ENCODE results near the gene GABPB1. TPM values are rescaled to one million over a fixed set of nuclear protein-coding genes. Genes with fewer than 3 reads are reported as not detected.
A peak's percentile ranks its signal among the peaks of the same experiment; 100 is the strongest.

Gene GABPB1
- total RNA-seq, 1 donor from 2014 or later, result 69.5 TPM

GRCh38 chr15:50246631-50247030 lies 108.4 kb downstream of the GABPB1 start:
- intact Hi-C loops (cut with micrococcal nuclease), result loop anchor here (2.0 to 5.0 kb wide), 3 partner anchors 64 to 139 kb away; partner anchors contain the start of gene SLC27A2
- peak overlapping the region; percentile 14 for H3K4me3 Mint-ChIP-seq (ENCODE audit: low read depth)
- no peaks in the 10 kb centered on the region for H3K9me3 Mint-ChIP-seq
- H3K27me3 Mint-ChIP-seq (ENCODE audit: low read depth), result no peaks in the 10 kb centered on the region
- H3K27ac Mint-ChIP-seq, result peak overlapping the region; percentile 52
- peaks cover 66% of the 10 kb centered on the region for H3K4me1 Mint-ChIP-seq (ENCODE audit: low read depth)
- H3K36me3 Mint-ChIP-seq (ENCODE audit: low read depth), result peaks cover 38% of the 10 kb centered on the region
- DNase-seq (ENCODE audit: low spot score), result no peak

GRCh38 chr15:50244959-50245624 lies 109.9 kb downstream of the GABPB1 start:
- Mint-ChIP-seq H3K36me3 (ENCODE audit: low read depth) (peaks cover 47% of the 10 kb centered on the region), H3K4me1 (ENCODE audit: low read depth) (peaks cover 63% of the 10 kb centered on the region), H3K27me3 (ENCODE audit: low read depth) (no peaks in the 10 kb centered on the region), H3K9me3 (no peaks in the 10 kb centered on the region), H3K4me3 (ENCODE audit: low read depth) (no peak overlapping the region), H3K27ac (peak overlapping the region; percentile 52)
- intact Hi-C loops (cut with micrococcal nuclease), result loop anchor here (5.0 kb wide), 2 partner anchors 67 to 138 kb away; no protein-coding TSS in a partner anchor
- DNase-seq (ENCODE audit: low spot score), result no peak

GRCh38 chr15:50244153-50244552 lies 110.8 kb downstream of the GABPB1 start:
- Mint-ChIP-seq H3K9me3 (no peaks in the 10 kb centered on the region), H3K27me3 (ENCODE audit: low read depth) (no peaks in the 10 kb centered on the region), H3K4me3 (ENCODE audit: low read depth) (no peak overlapping the region), H3K36me3 (ENCODE audit: low read depth) (peaks cover 47% of the 10 kb centered on the region), H3K27ac (peak overlapping the region; percentile 21), H3K4me1 (ENCODE audit: low read depth) (peaks cover 53% of the 10 kb centered on the region)
- no peak for DNase-seq (ENCODE audit: low spot score)
- intact Hi-C loops (cut with micrococcal nuclease), result no loop called here

DNA sequence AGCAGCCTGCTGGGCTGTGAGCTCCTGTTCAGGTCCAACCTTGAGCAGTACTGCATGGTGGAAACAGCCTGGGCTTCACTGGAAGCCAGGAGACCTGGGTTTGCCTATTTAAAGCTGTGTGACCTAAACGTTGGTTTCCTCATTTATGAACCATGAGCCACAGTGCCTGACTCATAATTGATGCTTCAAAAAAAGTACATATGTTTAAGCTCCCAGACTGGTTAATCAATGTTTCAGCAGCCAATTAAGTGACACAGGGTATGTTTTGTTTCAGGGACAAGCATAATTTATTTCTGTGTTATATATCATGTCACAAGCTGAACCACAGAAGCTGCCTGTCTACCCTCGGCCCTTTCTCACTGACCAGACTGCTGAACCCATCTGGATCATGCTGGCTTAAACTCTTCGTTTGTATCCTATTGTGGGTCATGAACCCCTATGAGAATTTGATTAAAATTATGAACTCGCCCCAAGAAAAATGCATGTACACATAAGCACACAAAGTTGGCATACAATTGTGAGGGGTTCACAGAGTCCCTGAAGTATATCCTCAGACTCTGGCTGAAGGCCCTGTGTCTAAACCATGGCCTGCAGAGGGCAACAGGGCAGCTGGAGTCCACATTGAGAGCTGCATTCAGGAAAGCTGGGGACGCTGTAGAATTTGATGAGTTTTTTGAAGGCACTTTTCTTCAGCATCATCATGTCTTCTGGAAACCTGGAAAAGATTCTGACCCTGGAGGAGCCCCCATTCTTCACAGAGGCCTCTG lies 113.1 kb downstream of the GABPB1 start:
- intact Hi-C loops (cut with micrococcal nuclease), result no loop called here
- H3K27ac Mint-ChIP-seq, result peak overlapping the region; percentile 62
- no peak overlapping the region for H3K4me3 Mint-ChIP-seq (ENCODE audit: low read depth)
- H3K9me3 Mint-ChIP-seq, result no peaks in the 10 kb centered on the region
- no peak for DNase-seq (ENCODE audit: low spot score)
- peaks cover 37% of the 10 kb centered on the region for H3K4me1 Mint-ChIP-seq (ENCODE audit: low read depth)
- no peaks in the 10 kb centered on the region for H3K27me3 Mint-ChIP-seq (ENCODE audit: low read depth)
- peaks cover 53% of the 10 kb centered on the region for H3K36me3 Mint-ChIP-seq (ENCODE audit: low read depth)

DNA sequence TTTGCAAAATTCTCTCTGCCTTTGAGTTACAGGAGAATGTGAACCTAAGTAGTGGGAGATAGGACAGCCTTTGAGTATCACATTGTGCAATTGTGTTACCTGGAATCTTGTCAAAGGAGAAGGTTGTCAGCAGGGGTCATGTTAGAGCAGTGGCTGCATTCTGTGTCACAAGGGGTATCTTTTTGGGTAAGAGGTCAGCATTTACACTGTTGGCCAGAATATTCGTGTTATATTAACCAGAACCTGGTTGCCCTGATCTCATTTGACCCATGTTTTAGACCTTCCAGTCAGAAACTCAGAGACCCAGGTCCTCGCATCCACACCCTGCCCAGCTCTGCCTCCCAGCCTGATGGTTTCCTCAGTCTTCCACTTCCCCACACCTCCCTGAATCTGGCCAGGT lies 116.7 kb downstream of the GABPB1 start:
- peak overlapping the region; percentile 25 for H3K27ac Mint-ChIP-seq
- H3K9me3 Mint-ChIP-seq, result no peaks in the 10 kb centered on the region
- no peak overlapping the region for H3K4me3 Mint-ChIP-seq (ENCODE audit: low read depth)
- DNase-seq (ENCODE audit: low spot score), result no peak
- peaks cover 27% of the 10 kb centered on the region for H3K4me1 Mint-ChIP-seq (ENCODE audit: low read depth)
- no peaks in the 10 kb centered on the region for H3K27me3 Mint-ChIP-seq (ENCODE audit: low read depth)
- intact Hi-C loops (cut with micrococcal nuclease), result no loop called here
- H3K36me3 Mint-ChIP-seq (ENCODE audit: low read depth), result peaks cover 68% of the 10 kb centered on the region

GRCh38 chr15:50236433-50236832 lies 118.6 kb downstream of the GABPB1 start:
- DNase-seq (ENCODE audit: low spot score), result no peak
- intact Hi-C loops (cut with micrococcal nuclease), result no loop called here

DNA sequence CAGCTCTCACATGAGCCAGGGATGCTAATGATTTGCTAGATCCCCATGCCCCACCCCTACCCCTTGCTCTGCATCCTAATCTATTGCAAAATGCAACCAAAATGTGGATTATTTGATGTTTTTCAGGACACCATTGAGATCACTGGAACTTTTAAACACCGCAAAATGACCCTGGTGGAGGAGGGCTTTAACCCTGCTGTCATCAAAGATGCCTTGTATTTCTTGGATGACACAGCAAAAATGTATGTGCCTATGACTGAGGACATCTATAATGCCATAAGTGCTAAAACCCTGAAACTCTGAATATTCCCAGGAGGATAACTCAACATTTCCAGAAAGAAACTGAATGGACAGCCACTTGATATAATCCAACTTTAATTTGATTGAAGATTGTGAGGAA lies 119.2 kb downstream of the GABPB1 start:
- peaks cover 68% of the 10 kb centered on the region for H3K36me3 Mint-ChIP-seq (ENCODE audit: low read depth)
- H3K27me3 Mint-ChIP-seq (ENCODE audit: low read depth), result no peaks in the 10 kb centered on the region
- no peak for DNase-seq (ENCODE audit: low spot score)
- peaks cover 13% of the 10 kb centered on the region for H3K4me1 Mint-ChIP-seq (ENCODE audit: low read depth)
- H3K9me3 Mint-ChIP-seq, result no peaks in the 10 kb centered on the region
- intact Hi-C loops (cut with micrococcal nuclease), result no loop called here
- no peak overlapping the region for H3K27ac Mint-ChIP-seq
- no peak overlapping the region for H3K4me3 Mint-ChIP-seq (ENCODE audit: low read depth)

More at GRCh38 chr15:50236433-50236832, 118.6 kb downstream of the GABPB1 start:
- Mint-ChIP-seq H3K27ac (no peak overlapping the region), H3K9me3 (no peaks in the 10 kb centered on the region), H3K4me3 (ENCODE audit: low read depth) (no peak overlapping the region), H3K36me3 (ENCODE audit: low read depth) (peaks cover 71% of the 10 kb centered on the region), H3K4me1 (ENCODE audit: low read depth) (peaks cover 20% of the 10 kb centered on the region), H3K27me3 (ENCODE audit: low read depth) (no peaks in the 10 kb centered on the region)

GRCh38 chr15:50234764-50235163 lies 120.2 kb downstream of the GABPB1 start:
- DNase-seq (ENCODE audit: low spot score), result no peak
- H3K4me3 Mint-ChIP-seq (ENCODE audit: low read depth), result no peak overlapping the region
- intact Hi-C loops (cut with micrococcal nuclease), result no loop called here
- H3K36me3 Mint-ChIP-seq (ENCODE audit: low read depth), result peaks cover 76% of the 10 kb centered on the region
- H3K4me1 Mint-ChIP-seq (ENCODE audit: low read depth), result peaks cover 13% of the 10 kb centered on the region
- no peaks in the 10 kb centered on the region for H3K9me3 Mint-ChIP-seq
- H3K27ac Mint-ChIP-seq, result peak overlapping the region; percentile 30
- H3K27me3 Mint-ChIP-seq (ENCODE audit: low read depth), result no peaks in the 10 kb centered on the region

GRCh38 chr15:50233192-50233736 lies 121.7 kb downstream of the GABPB1 start:
- Mint-ChIP-seq H3K4me3 (ENCODE audit: low read depth) (no peak overlapping the region), H3K36me3 (ENCODE audit: low read depth) (peaks cover 86% of the 10 kb centered on the region), H3K27ac (no peak overlapping the region), H3K27me3 (ENCODE audit: low read depth) (no peaks in the 10 kb centered on the region), H3K9me3 (no peaks in the 10 kb centered on the region), H3K4me1 (ENCODE audit: low read depth) (peaks cover 11% of the 10 kb centered on the region)
- DNase-seq (ENCODE audit: low spot score), result no peak
- intact Hi-C loops (cut with micrococcal nuclease), result no loop called here

GRCh38 chr15:50232791-50233190 lies 122.2 kb downstream of the GABPB1 start:
- no peak overlapping the region for H3K4me3 Mint-ChIP-seq (ENCODE audit: low read depth)
- H3K27me3 Mint-ChIP-seq (ENCODE audit: low read depth), result no peaks in the 10 kb centered on the region
- H3K4me1 Mint-ChIP-seq (ENCODE audit: low read depth), result peaks cover 9% of the 10 kb centered on the region
- H3K27ac Mint-ChIP-seq, result no peak overlapping the region
- no peaks in the 10 kb centered on the region for H3K9me3 Mint-ChIP-seq
- intact Hi-C loops (cut with micrococcal nuclease), result no loop called here
- H3K36me3 Mint-ChIP-seq (ENCODE audit: low read depth), result peaks cover 84% of the 10 kb centered on the region
- DNase-seq (ENCODE audit: low spot score), result no peak

DNA sequence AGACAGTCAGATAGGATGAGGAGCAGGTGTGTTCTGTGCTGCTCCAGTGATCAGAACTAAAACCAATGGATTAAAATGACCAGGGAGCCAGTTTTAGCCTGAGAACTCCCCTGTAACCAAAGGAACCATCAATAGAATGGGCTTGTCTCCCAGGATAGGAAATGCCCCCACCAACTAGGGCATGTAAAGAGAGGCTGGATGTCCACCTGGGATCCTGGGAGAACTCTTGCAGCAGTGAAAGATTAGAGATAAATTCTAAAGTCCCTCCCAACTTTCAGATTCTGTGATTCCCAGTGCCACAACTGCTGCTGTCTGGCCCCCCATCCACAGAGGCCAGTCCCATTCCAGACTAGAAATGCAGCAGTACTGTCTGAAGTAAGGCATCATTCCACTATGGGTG lies 123.2 kb downstream of the GABPB1 start:
- intact Hi-C loops (cut with micrococcal nuclease), result no loop called here
- no peak for DNase-seq (ENCODE audit: low spot score)
- Mint-ChIP-seq H3K36me3 (ENCODE audit: low read depth) (peaks cover 88% of the 10 kb centered on the region), H3K4me1 (ENCODE audit: low read depth) (peaks cover 9% of the 10 kb centered on the region), H3K9me3 (no peaks in the 10 kb centered on the region), H3K4me3 (ENCODE audit: low read depth) (no peak overlapping the region), H3K27ac (no peak overlapping the region), H3K27me3 (ENCODE audit: low read depth) (no peaks in the 10 kb centered on the region)

DNA sequence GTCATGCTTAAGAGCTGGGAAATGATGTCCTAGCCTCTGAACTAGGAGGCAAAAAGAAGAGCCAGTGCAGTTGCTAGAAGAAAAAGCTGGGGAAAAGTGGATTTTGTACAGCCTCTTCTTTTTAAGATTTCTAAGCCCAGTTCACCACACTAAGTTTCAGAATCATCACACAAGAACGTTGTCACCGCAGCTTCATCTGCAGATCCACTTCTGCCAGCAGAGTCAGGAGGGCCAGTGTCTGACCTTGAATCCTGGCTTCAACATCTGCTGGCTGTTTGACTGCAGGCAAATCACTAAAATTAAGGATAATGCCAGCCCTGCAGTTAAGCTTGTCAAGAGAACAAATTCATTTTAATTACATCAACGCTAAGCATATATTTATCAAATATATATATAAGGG lies 125.7 kb downstream of the GABPB1 start:
- Mint-ChIP-seq H3K4me3 (ENCODE audit: low read depth) (no peak overlapping the region), H3K36me3 (ENCODE audit: low read depth) (peaks cover 77% of the 10 kb centered on the region), H3K27me3 (ENCODE audit: low read depth) (no peaks in the 10 kb centered on the region), H3K9me3 (no peaks in the 10 kb centered on the region), H3K4me1 (ENCODE audit: low read depth) (peaks cover 9% of the 10 kb centered on the region), H3K27ac (no peak overlapping the region)
- DNase-seq (ENCODE audit: low spot score), result no peak
- intact Hi-C loops (cut with micrococcal nuclease), result no loop called here

GRCh38 chr15:50228866-50229265 lies 126.1 kb downstream of the GABPB1 start:
- no peaks in the 10 kb centered on the region for H3K27me3 Mint-ChIP-seq (ENCODE audit: low read depth)
- intact Hi-C loops (cut with micrococcal nuclease), result no loop called here
- no peak for DNase-seq (ENCODE audit: low spot score)
- H3K9me3 Mint-ChIP-seq, result no peaks in the 10 kb centered on the region
- H3K36me3 Mint-ChIP-seq (ENCODE audit: low read depth), result peaks cover 74% of the 10 kb centered on the region
- no peak overlapping the region for H3K27ac Mint-ChIP-seq
- no peak overlapping the region for H3K4me3 Mint-ChIP-seq (ENCODE audit: low read depth)
- peaks cover 8% of the 10 kb centered on the region for H3K4me1 Mint-ChIP-seq (ENCODE audit: low read depth)

Measured in activated T-helper 2 cell treated with anti-CD3 and anti-CD28 coated beads, Interferon-gamma antibody, Interleukin-2, Interleukin-4, amounts not matched to agents 10 μg/mL and 5 μg/mL and 100 μg/mL, durations not matched to agents 14 hours and 24 hours and 36 hours (primary cell).